ENCODE measurements around the gene GIGYF2.

DNA sequence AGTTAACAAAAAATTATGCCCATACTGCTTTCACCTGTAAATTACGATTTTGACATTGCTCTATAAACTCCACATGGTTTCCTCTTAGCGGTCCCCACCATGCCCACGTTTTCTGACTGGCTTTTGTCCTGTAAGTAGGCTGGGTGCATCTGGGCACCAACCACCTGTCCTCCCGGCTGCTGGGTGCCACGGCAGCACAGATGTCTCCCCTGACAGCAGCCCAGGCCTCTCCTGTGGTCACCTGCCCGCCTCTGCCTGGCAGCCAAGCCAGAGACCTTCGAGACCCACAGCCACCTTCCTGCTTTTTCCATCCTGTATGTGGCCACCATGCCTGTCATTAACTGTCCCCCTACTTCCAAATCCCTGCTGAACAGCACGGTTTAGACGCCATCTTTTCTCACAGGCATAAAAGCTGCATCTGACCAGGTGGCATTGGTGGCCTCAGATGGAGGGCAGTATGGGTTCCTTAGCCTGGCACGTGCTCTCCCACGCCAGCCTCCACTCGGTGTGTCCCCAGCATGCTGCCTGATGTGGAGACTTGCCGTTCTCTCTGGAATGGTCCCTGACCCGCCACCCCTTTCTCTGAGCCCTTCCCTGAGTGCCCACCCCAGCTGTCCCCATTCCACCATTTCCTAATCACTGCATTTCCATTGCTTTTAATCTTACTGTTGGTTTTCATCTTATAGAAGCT lies 191.9 kb downstream of the GIGYF2 start:
- TF ChIP-seq, protein P1, sequence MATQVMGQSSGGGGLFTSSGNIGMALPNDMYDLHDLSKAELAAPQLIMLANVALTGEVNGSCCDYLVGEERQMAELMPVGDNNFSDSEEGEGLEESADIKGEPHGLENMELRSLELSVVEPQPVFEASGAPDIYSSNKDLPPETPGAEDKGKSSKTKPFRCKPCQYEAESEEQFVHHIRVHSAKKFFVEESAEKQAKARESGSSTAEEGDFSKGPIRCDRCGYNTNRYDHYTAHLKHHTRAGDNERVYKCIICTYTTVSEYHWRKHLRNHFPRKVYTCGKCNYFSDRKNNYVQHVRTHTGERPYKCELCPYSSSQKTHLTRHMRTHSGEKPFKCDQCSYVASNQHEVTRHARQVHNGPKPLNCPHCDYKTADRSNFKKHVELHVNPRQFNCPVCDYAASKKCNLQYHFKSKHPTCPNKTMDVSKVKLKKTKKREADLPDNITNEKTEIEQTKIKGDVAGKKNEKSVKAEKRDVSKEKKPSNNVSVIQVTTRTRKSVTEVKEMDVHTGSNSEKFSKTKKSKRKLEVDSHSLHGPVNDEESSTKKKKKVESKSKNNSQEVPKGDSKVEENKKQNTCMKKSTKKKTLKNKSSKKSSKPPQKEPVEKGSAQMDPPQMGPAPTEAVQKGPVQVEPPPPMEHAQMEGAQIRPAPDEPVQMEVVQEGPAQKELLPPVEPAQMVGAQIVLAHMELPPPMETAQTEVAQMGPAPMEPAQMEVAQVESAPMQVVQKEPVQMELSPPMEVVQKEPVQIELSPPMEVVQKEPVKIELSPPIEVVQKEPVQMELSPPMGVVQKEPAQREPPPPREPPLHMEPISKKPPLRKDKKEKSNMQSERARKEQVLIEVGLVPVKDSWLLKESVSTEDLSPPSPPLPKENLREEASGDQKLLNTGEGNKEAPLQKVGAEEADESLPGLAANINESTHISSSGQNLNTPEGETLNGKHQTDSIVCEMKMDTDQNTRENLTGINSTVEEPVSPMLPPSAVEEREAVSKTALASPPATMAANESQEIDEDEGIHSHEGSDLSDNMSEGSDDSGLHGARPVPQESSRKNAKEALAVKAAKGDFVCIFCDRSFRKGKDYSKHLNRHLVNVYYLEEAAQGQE (IDR thresholded peaks at IDR 0.05; ENCODE audit: insufficient read depth in 1 of 2, low read depth in 2 of 2, low read length in 2 of 2), result no peak
- TF ChIP-seq POLR2AphosphoS5 (IDR thresholded peaks at IDR 0.05; ENCODE audit: low read depth, low read length) (no peak), SIN3A (IDR thresholded peaks at IDR 0.05; ENCODE audit: borderline replicate concordance, insufficient read depth, low read length) (no peak)

Measured in PFSK-1 (cell line).